ENCODE results near the gene TFAP2A.

- TF ChIP-seq CTCF (IDR thresholded peaks at IDR 0.05) (no peak), POLR2A (IDR thresholded peaks at IDR 0.05) (no peak)
Observed at GRCh38 chr6:10398446-10399218, 16.2 kb downstream of the TFAP2A start.

Data from right lobe of liver (tissue), 4 donors.